ENCODE measurements around the gene SEMA3C. TPM values are rescaled to one million over a fixed set of nuclear protein-coding genes. Genes with fewer than 3 reads are reported as not detected.

SEMA3C gene
- total RNA-seq, 4 donors from 2014 or later, result 117 to 181 (median 158) TPM

DNA sequence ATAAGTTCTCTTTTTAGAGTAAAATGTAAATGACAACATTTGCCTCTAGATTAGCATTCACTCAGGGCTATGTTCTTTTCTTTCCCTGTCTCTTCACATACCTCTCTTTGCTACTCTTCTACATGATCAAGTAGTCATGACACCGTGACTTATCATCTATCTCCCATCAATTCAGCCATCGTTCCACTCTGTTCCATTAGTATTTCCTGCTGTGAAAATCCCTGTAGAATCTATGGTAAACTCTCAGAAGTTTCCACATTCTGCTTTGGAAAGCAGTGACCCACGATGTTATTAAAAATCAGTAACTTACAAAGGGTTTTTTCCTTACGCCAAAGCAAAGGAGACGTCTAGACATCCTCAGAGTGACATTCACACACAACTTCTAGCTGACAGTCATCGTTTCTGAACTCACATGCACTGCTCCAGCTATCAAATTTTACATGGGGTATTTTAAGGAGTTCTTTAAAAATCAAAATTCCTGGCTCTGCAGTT is 135.6 kb downstream of the SEMA3C start:
- no peaks in the 10 kb centered on the region for H3K27me3 ChIP-seq
- intact Hi-C loops (cut with DNase I), result loop anchor here (5.0 kb wide), 1 partner anchor 56 kb away; no protein-coding TSS in a partner anchor
- H3K4me1 ChIP-seq, result peaks cover 34 to 81% (median 76%) of the 10 kb centered on the region in 4 donors
- H3K9me3 ChIP-seq, result no peaks in the 10 kb centered on the region
- 84% methylated on average over 6 of the region's 6 CpGs for WGBS
- peak overlapping the region; percentile 50 to 79 (median 78) for H3K27ac ChIP-seq (replicated peaks in 1 of 4)
- peaks cover 0 to under 1% (median 0%) of the 10 kb centered on the region in 4 donors for H3K36me3 ChIP-seq
- H3K4me3 ChIP-seq, result no peak overlapping the region
- TF ChIP-seq POLR2AphosphoS5 (IDR thresholded peaks at IDR 0.05) (no peak), EP300 (IDR thresholded peaks at IDR 0.05) (no peak), POLR2A (IDR thresholded peaks at IDR 0.05; ENCODE audit: low read depth) (no peak)
- TF ChIP-seq, protein P1, sequence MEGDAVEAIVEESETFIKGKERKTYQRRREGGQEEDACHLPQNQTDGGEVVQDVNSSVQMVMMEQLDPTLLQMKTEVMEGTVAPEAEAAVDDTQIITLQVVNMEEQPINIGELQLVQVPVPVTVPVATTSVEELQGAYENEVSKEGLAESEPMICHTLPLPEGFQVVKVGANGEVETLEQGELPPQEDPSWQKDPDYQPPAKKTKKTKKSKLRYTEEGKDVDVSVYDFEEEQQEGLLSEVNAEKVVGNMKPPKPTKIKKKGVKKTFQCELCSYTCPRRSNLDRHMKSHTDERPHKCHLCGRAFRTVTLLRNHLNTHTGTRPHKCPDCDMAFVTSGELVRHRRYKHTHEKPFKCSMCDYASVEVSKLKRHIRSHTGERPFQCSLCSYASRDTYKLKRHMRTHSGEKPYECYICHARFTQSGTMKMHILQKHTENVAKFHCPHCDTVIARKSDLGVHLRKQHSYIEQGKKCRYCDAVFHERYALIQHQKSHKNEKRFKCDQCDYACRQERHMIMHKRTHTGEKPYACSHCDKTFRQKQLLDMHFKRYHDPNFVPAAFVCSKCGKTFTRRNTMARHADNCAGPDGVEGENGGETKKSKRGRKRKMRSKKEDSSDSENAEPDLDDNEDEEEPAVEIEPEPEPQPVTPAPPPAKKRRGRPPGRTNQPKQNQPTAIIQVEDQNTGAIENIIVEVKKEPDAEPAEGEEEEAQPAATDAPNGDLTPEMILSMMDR (IDR thresholded peaks at IDR 0.05), result no peak
- DNase-seq (ENCODE audit: extremely low spot score), result no peak

DNA sequence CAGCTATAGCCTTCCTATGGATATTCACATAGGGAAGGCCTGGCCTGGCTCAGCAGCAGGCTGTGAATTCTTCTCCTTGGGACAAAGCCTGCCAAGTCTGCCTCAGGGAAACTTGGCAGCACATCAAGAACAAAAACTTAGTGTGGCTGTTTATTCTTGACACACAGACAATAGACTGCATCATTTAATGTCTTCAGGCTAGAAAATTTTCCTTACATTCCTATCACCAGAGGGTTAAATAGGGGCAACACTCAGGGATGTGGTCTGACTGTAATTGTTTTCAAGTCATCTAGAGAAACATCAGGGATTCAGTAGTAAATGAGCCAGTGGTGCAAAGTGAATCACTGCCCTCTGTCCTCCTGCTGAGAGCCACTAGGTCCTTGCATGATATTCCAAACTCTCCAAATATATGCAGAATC is 137.3 kb downstream of the SEMA3C start:
- no peaks in the 10 kb centered on the region for H3K27me3 ChIP-seq
- TF ChIP-seq POLR2A (IDR thresholded peaks at IDR 0.05; ENCODE audit: low read depth) (no peak), POLR2AphosphoS5 (IDR thresholded peaks at IDR 0.05) (peak; percentile 64 to 75)
- no peaks in the 10 kb centered on the region for H3K9me3 ChIP-seq
- no peak overlapping the region for H3K4me3 ChIP-seq
- intact Hi-C loops (cut with DNase I), result loop anchor here (5.0 kb wide), 1 partner anchor 54 kb away; no protein-coding TSS in a partner anchor
- H3K27ac ChIP-seq (replicated peaks in 1 of 4), result peak overlapping the region; percentile 75 to 79 (median 78)
- no peaks in the 10 kb centered on the region for H3K36me3 ChIP-seq
- H3K4me1 ChIP-seq, result peaks cover 34 to 83% (median 73%) of the 10 kb centered on the region in 4 donors
- no peak for DNase-seq (ENCODE audit: extremely low spot score)

DNA sequence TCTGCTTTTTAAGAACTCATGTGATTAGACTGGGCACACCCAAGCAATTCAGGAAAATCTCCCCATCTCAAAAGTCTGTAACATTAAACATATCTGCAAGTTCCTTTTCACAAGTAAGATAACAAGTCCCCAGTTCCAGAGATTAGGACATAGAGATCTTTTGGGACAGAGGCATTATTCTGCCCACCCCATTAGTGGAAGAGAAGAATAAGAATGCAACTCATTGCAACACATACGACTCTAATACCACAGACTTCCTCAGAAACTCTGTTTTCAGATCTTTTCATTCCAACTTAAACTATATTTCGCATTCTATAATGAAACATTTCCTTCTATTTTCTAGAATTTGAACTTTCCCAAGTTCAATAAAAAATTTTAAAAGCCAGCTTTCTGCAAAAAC is 137.7 kb downstream of the SEMA3C start:
- 36% methylated on average over 2 of the region's 2 CpGs for WGBS
- intact Hi-C loops (cut with DNase I), result loop anchor here (5.0 kb wide), 1 partner anchor 54 kb away; no protein-coding TSS in a partner anchor
- Histone ChIP-seq H3K4me3 (no peak overlapping the region), H3K9me3 (no peaks in the 10 kb centered on the region), H3K36me3 (no peaks in the 10 kb centered on the region), H3K27ac (replicated peaks in 1 of 4) (peak overlapping the region; percentile 75 to 79 (median 78)), H3K4me1 (peaks cover 34 to 82% (median 73%) of the 10 kb centered on the region in 4 donors), H3K27me3 (no peaks in the 10 kb centered on the region)
- TF ChIP-seq, protein P1 (IDR thresholded peaks at IDR 0.05), result no peak
- TF ChIP-seq EP300 (IDR thresholded peaks at IDR 0.05) (no peak), POLR2AphosphoS5 (IDR thresholded peaks at IDR 0.05) (no peak), POLR2A (IDR thresholded peaks at IDR 0.05; ENCODE audit: low read depth) (no peak)
- no peak for DNase-seq (ENCODE audit: extremely low spot score)

DNA sequence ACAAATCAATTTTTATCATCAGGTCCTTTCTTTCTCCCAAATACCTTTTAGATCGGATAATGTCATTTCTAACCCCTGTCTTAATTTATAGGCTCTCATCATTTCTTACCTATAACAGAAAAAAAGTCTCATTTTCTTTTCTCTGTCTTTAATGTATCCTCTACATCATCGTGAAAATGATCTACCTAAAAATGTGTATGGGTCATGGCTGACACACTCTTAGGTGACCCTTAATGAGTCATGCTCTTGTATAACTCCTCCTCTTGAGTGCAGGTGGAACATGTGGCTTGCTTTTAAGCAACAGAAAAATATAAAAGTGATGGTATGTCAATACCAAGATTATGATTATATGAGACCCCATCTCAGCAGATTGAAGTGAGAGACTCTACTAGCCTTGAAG is 139.4 kb downstream of the SEMA3C start:
- no peaks in the 10 kb centered on the region for H3K27me3 ChIP-seq
- intact Hi-C loops (cut with DNase I), result no loop called here
- no peaks in the 10 kb centered on the region for H3K9me3 ChIP-seq
- TF ChIP-seq, protein P1 (IDR thresholded peaks at IDR 0.05), result no peak
- H3K4me1 ChIP-seq, result peaks cover 39 to 82% (median 71%) of the 10 kb centered on the region in 4 donors
- no peak for DNase-seq (ENCODE audit: extremely low spot score)
- peak overlapping the region; percentile 75 to 79 (median 78) for H3K27ac ChIP-seq (replicated peaks in 1 of 4)
- WGBS, result 91% methylated on average over 2 of the region's 2 CpGs
- no peaks in the 10 kb centered on the region for H3K36me3 ChIP-seq
- H3K4me3 ChIP-seq, result no peak overlapping the region

DNA sequence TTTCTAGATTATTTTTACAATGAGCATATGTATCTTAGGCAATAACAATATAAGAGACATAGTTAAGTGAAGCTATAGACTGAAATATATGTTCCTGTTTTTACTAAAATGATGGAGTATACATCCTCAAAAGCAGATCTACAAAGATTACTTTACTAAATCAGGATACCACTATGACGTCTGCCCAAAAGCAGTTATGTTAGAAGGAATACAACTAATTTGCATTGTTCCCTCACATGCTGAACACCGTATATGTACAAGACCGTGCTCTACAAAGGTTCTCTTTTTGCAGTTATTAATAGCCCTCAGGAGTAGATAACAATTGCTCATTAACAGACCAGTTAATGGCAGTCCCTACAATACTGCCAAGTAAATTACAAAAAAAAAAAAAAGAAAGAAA is 143.0 kb downstream of the SEMA3C start:
- H3K4me1 ChIP-seq, result peaks cover 25 to 82% (median 68%) of the 10 kb centered on the region in 4 donors
- intact Hi-C loops (cut with DNase I), result no loop called here
- no peak for DNase-seq (ENCODE audit: extremely low spot score)
- TF ChIP-seq POLR2AphosphoS5 (IDR thresholded peaks at IDR 0.05), result no peak
- no peak for TF ChIP-seq POLR2A (IDR thresholded peaks at IDR 0.05; ENCODE audit: low read depth)
- no peak overlapping the region for H3K4me3 ChIP-seq
- WGBS, result 58% methylated on average over 3 of the region's 3 CpGs
- H3K27me3 ChIP-seq, result no peaks in the 10 kb centered on the region
- no peaks in the 10 kb centered on the region for H3K9me3 ChIP-seq
- H3K27ac ChIP-seq (replicated peaks in 1 of 4), result peak overlapping the region in 3 of 4 donors; percentile 5 to 79 (median 36)
- no peaks in the 10 kb centered on the region for H3K36me3 ChIP-seq

DNA sequence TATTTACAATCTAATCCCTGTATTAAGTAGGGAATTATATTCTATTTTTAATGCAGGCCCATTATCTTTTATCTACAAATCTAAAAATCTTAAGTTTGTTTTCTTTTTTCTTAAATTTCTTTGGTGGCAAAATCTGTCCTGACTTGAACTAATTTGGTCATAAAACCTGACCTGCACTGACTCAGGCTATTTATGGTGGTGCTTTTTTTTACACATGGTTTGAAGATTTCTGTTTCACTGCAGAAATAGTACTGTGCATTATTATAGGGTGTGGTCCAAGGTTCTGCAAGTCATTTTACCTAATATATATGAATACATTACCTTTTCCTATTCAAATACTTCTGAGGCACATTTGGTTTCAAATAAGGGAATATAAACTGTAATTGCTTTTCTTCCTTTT is 143.4 kb downstream of the SEMA3C start:
- no peaks in the 10 kb centered on the region for H3K9me3 ChIP-seq
- no peak overlapping the region for H3K4me3 ChIP-seq
- no peaks in the 10 kb centered on the region for H3K27me3 ChIP-seq
- no peak for DNase-seq (ENCODE audit: extremely low spot score)
- H3K36me3 ChIP-seq, result no peaks in the 10 kb centered on the region
- TF ChIP-seq EP300 (IDR thresholded peaks at IDR 0.05) (no peak), POLR2AphosphoS5 (IDR thresholded peaks at IDR 0.05) (no peak), POLR2A (IDR thresholded peaks at IDR 0.05; ENCODE audit: low read depth) (no peak)
- TF ChIP-seq, protein P1 (IDR thresholded peaks at IDR 0.05), result no peak
- H3K4me1 ChIP-seq, result peaks cover 21 to 82% (median 68%) of the 10 kb centered on the region in 4 donors
- intact Hi-C loops (cut with DNase I), result no loop called here
- peak overlapping the region in 3 of 4 donors; percentile 5 to 79 (median 36) for H3K27ac ChIP-seq (replicated peaks in 1 of 4)
